ENCODE data around the gene TCTN1. TPM values are rescaled to one million over a fixed set of nuclear protein-coding genes. Genes with fewer than 3 reads are reported as not detected.

Gene TCTN1
- total RNA-seq, 3 donors from 2014 or later = 7.2 to 23.7 (median 8.2) TPM

- no peak for ATAC-seq
- Histone ChIP-seq H3K4me3 (no peak overlapping the region), H3K4me1 (ENCODE audit: low read depth) (peaks cover 13% of the 10 kb centered on the region), H3K36me3 (ENCODE audit: low read depth) (no peaks in the 10 kb centered on the region), H3K9me3 (no peaks in the 10 kb centered on the region)
- no peak for TF ChIP-seq CTCF (IDR thresholded peaks at IDR 0.05)
- intact Hi-C loops (cut with DNase I, micrococcal nuclease) = no loop called here
- no peak for DNase-seq
Measured at GRCh38 chr12:110687396-110688169, 73.7 kb downstream of the TCTN1 start.

- no peak for TF ChIP-seq CTCF (IDR thresholded peaks at IDR 0.05)
- Histone ChIP-seq H3K4me3 (peak within 1 kb of the TSS; percentile 14), H3K9me3 (no peaks in the 10 kb centered on the region), H3K4me1 (ENCODE audit: low read depth) (peaks cover 13% of the 10 kb centered on the region), H3K36me3 (ENCODE audit: low read depth) (no peaks in the 10 kb centered on the region)
- intact Hi-C loops (cut with DNase I, micrococcal nuclease) = no loop called here
- DNase-seq = peak; percentile 42 to 83 (median 61)
- ATAC-seq = peak; percentile 84
Measured at GRCh38 chr12:110688446-110689280, 74.7 kb downstream of the TCTN1 start, which contains the start of gene HVCN1. TSS of gene HVCN1 (minus strand) at chr12:110689115. CDS start at chr12:110683245, 5,870 bp downstream.

- Histone ChIP-seq H3K4me3 (no peak overlapping the region), H3K4me1 (ENCODE audit: low read depth) (peaks cover 13% of the 10 kb centered on the region), H3K9me3 (no peaks in the 10 kb centered on the region), H3K36me3 (ENCODE audit: low read depth) (no peaks in the 10 kb centered on the region)
- intact Hi-C loops (cut with DNase I, micrococcal nuclease) = no loop called here
- DNase-seq (peak; percentile 39 to 75 (median 64)), ATAC-seq (peak; percentile 74)
- TF ChIP-seq CTCF (IDR thresholded peaks at IDR 0.05) = no peak
Measured at GRCh38 chr12:110689281-110690126, 75.6 kb downstream of the TCTN1 start.

GRCh38 chr12:110690127-110690430 is 76.2 kb downstream of the TCTN1 start:
- Histone ChIP-seq H3K4me1 (ENCODE audit: low read depth) (peaks cover 13% of the 10 kb centered on the region), H3K36me3 (ENCODE audit: low read depth) (no peaks in the 10 kb centered on the region), H3K4me3 (no peak overlapping the region), H3K9me3 (no peaks in the 10 kb centered on the region)
- intact Hi-C loops (cut with DNase I, micrococcal nuclease) = no loop called here
- no peak for DNase-seq
- no peak for TF ChIP-seq CTCF (IDR thresholded peaks at IDR 0.05)
- no peak for ATAC-seq

- Histone ChIP-seq H3K9me3 (no peaks in the 10 kb centered on the region), H3K36me3 (ENCODE audit: low read depth) (no peaks in the 10 kb centered on the region), H3K4me1 (ENCODE audit: low read depth) (peaks cover 4% of the 10 kb centered on the region), H3K4me3 (no peak overlapping the region)
- intact Hi-C loops (cut with DNase I, micrococcal nuclease) = no loop called here
- DNase-seq (peak in 1 of 3 donors; percentile 37), ATAC-seq (no peak)
- TF ChIP-seq CTCF (IDR thresholded peaks at IDR 0.05) = no peak
Measured at GRCh38 chr12:110693731-110694130, 79.8 kb downstream of the TCTN1 start.
